MM.1S (cell line): ENCODE results near the gene PGAP1.

Experiments used
- EZH2phosphoT487 ChIP-seq: fragments of 300-600 bp; sonication (generic); IDR thresholded peaks from 2 replicates; pipeline ENCODE4 v1.6.1; 2018; ENCODE audit warnings: antibody characterized with exemption, low read length
- TF ChIP-seq, protein P1 (sequence below): fragments of 300-600 bp; sonication (generic); IDR thresholded peaks from 2 replicates; pipeline ENCODE4 v1.5.1; 2016; ENCODE audit warnings: antibody characterized with exemption, low read length, mixed read lengths

DNA sequence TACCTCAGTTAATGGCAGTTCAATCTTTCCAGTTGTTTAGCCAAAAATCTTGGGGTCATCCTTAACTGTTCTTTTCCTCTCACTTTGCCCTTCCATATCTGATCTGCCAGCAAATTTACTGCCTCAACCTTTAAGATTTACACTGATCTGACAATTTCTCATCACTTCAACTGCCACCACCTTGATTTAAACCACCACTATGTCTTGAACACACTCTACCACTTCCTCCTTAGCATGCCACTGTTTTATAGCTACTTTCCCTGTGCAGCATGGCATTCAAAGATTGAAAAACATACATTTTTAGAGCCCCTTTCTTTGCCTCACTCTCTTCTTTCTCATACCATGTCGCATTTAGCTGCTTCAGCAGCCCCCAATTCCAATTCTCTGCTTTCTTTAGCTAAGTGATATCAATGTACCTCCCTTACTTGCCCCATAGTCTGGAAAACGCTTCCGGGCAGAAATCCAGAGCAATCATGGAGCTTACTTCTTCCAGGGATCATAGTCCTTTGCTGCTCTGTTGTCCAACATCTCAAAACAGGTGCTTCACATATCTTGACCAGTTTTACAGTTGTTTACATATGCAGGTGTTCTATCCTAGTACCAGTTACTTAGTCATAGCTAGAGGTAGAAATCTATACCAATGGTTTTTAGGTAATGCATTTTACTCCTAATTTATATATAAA lies 10.9 kb downstream of the PGAP1 start:
- TF ChIP-seq, protein P1, sequence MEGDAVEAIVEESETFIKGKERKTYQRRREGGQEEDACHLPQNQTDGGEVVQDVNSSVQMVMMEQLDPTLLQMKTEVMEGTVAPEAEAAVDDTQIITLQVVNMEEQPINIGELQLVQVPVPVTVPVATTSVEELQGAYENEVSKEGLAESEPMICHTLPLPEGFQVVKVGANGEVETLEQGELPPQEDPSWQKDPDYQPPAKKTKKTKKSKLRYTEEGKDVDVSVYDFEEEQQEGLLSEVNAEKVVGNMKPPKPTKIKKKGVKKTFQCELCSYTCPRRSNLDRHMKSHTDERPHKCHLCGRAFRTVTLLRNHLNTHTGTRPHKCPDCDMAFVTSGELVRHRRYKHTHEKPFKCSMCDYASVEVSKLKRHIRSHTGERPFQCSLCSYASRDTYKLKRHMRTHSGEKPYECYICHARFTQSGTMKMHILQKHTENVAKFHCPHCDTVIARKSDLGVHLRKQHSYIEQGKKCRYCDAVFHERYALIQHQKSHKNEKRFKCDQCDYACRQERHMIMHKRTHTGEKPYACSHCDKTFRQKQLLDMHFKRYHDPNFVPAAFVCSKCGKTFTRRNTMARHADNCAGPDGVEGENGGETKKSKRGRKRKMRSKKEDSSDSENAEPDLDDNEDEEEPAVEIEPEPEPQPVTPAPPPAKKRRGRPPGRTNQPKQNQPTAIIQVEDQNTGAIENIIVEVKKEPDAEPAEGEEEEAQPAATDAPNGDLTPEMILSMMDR = no peak
- no peak for TF ChIP-seq EZH2phosphoT487
